IMR-90 (cell line): ENCODE measurements around the gene VPS35. TPM values are rescaled to one million over a fixed set of nuclear protein-coding genes. Genes with fewer than 3 reads are reported as not detected.

ENCODE experiments used
- ATAC-seq: fragments of 200-7000 bp; cut with Tn5 transposase; 2 replicates; pipeline ENCODE4 v1.9.1; 2020; ENCODE audit warnings: low read depth, mild to moderate bottlenecking, moderate library complexity
- BruUV-seq: library from RNA; stranded (reverse); fragments of 400-500 nt; replicated peaks from 2 replicates; lab custom pipeline; 2021; lab: Mats Ljungman, UMichigan
- CTCF ChIA-PET: fragments of 300-600 bp; formaldehyde crosslinking; extraction: SDS; loops from one replicate; lab custom pipeline; 2021; ENCODE audit warnings: antibody characterized with exemption; lab: Yijun Ruan, JAX
- POLR2A ChIA-PET: fragments of 300-600 bp; sonication (Branson Sonifier 250); formaldehyde crosslinking; loops from one replicate; lab custom pipeline; 2022; ENCODE audit warnings: antibody characterized with exemption; ENCODE audit not compliant: unreplicated experiment; lab: Charles Lee
- DNase-seq: peaks from one replicate; pipeline ENCODE4 v3.0.0; 2013
- H2AFZ ChIP-seq: replicated peaks from 2 replicates; pipeline ENCODE3; 2013; ENCODE audit warnings: low read length, mild to moderate bottlenecking; ENCODE audit not compliant: poor library complexity
- H2AK5ac ChIP-seq: 2 replicates; pipeline ENCODE4 v1.6.1; 2013; ENCODE audit warnings: low read depth, low read length, inconsistent platforms
- H2AK9ac ChIP-seq: replicated peaks from 2 replicates; pipeline ENCODE3; 2013; ENCODE audit warnings: mild to moderate bottlenecking, low read depth, low read length, moderate library complexity; ENCODE audit not compliant: poor library complexity
- H2BK120ac ChIP-seq: 2 replicates; pipeline ENCODE4 v1.6.1; 2013; ENCODE audit warnings: low read depth, low read length, inconsistent platforms
- H2BK15ac ChIP-seq: 3 replicates; pipeline ENCODE4 v1.6.1; 2013; ENCODE audit warnings: low read depth, low read length, inconsistent platforms
- H2BK20ac ChIP-seq: 2 replicates; pipeline ENCODE4 v1.6.1; 2013; ENCODE audit warnings: low read depth, mild to moderate bottlenecking, inconsistent platforms, low read length, moderate library complexity
- H2BK5ac ChIP-seq: 2 replicates; pipeline ENCODE4 v1.6.1; 2013; ENCODE audit warnings: mild to moderate bottlenecking, low read depth, low read length, inconsistent platforms; ENCODE audit not compliant: poor library complexity, severe bottlenecking
- H3K14ac ChIP-seq: replicated peaks from 2 replicates; pipeline ENCODE4 v1.6.1; 2013; ENCODE audit warnings: low read depth, low read length, inconsistent platforms
- H3K18ac ChIP-seq: 2 replicates; pipeline ENCODE4 v1.6.1; 2013; ENCODE audit warnings: low read depth, low read length, control low read depth
- H3K23ac ChIP-seq: 2 replicates; pipeline ENCODE4 v1.6.1; 2013; ENCODE audit warnings: low read depth, low read length, inconsistent platforms
- H3K27ac ChIP-seq: 2 replicates; pipeline ENCODE4 v1.5.1; 2013; ENCODE audit warnings: mild to moderate bottlenecking, control low read depth, low read length; ENCODE audit not compliant: insufficient read depth
- H3K27me3 ChIP-seq: 2 replicates; pipeline ENCODE4 v1.6.1; 2013; ENCODE audit warnings: low read length; ENCODE audit not compliant: control insufficient read depth, insufficient read depth
- H3K36me3 ChIP-seq: 2 replicates; pipeline ENCODE4 v1.6.1; 2013; ENCODE audit warnings: low read length, mixed read lengths; ENCODE audit not compliant: control insufficient read depth, insufficient read depth
- H3K4ac ChIP-seq: 2 replicates; pipeline ENCODE4 v1.6.1; 2013; ENCODE audit warnings: low read depth, low read length, inconsistent platforms
- H3K4me1 ChIP-seq: 2 replicates; pipeline ENCODE4 v1.6.1; 2013; ENCODE audit warnings: low read length, mixed read lengths; ENCODE audit not compliant: control insufficient read depth, insufficient read depth
- H3K4me2 ChIP-seq: 2 replicates; pipeline ENCODE4 v1.6.1; 2013; ENCODE audit warnings: low read depth, mild to moderate bottlenecking, control low read depth, low read length, moderate library complexity
- H3K4me3 ChIP-seq: 2 replicates; pipeline ENCODE4 v1.5.1; 2013; ENCODE audit warnings: low read depth, mild to moderate bottlenecking, control low read depth, low read length, moderate library complexity; ENCODE audit not compliant: insufficient read depth
- H3K56ac ChIP-seq: 2 replicates; pipeline ENCODE4 v1.6.1; 2013; ENCODE audit warnings: low read length, inconsistent platforms; ENCODE audit not compliant: insufficient read depth; ENCODE audit errors: extremely low read depth
- H3K79me1 ChIP-seq, 2 experiments: 2 replicates each; pipeline ENCODE4 v1.6.1; 2013; ENCODE audit warnings: low read length in 2 of 2, inconsistent platforms in 1 of 2, low read depth in 1 of 2
- H3K9ac ChIP-seq: 2 replicates; pipeline ENCODE4 v1.6.1; 2013; ENCODE audit warnings: low read depth, low read length, control low read depth
- H3K9me1 ChIP-seq: 2 replicates; pipeline ENCODE4 v1.6.1; 2013; ENCODE audit warnings: low read length, inconsistent platforms; ENCODE audit not compliant: insufficient read depth
- H3K9me3 ChIP-seq: 2 replicates; pipeline ENCODE4 v1.6.1; 2013; ENCODE audit warnings: low read length; ENCODE audit not compliant: control insufficient read depth, insufficient read depth
- H4K20me1 ChIP-seq: 2 replicates; pipeline ENCODE4 v1.6.1; 2013; ENCODE audit warnings: low read length, inconsistent platforms; ENCODE audit not compliant: insufficient read depth
- H4K5ac ChIP-seq: 2 replicates; pipeline ENCODE4 v1.6.1; 2013; ENCODE audit warnings: mild to moderate bottlenecking, low read depth, low read length, control low read depth
- H4K8ac ChIP-seq, 2 experiments: 2 replicates each; pipeline ENCODE4 v1.6.1; 2013; ENCODE audit warnings: low read depth in 2 of 2, low read length in 2 of 2, control low read depth in 1 of 2, inconsistent platforms in 1 of 2
- H4K91ac ChIP-seq: 2 replicates; pipeline ENCODE4 v1.6.1; 2013; ENCODE audit warnings: low read depth, low read length, inconsistent platforms; ENCODE audit not compliant: insufficient read depth
- BHLHE40 ChIP-seq: fragments of 150-350 bp; IDR thresholded peaks from 2 replicates; pipeline ENCODE4 v1.6.1; 2016; ENCODE audit warnings: mild to moderate bottlenecking, low read depth, low read length
- CEBPB ChIP-seq: IDR thresholded peaks from 2 replicates; pipeline ENCODE4 v1.6.1; 2012; ENCODE audit warnings: low read depth, low read length, improper control_type of control experiment
- CHD1 ChIP-seq: IDR thresholded peaks from 2 replicates; pipeline ENCODE4 v1.6.1; 2012; ENCODE audit warnings: low read depth, low read length, improper control_type of control experiment
- FOS ChIP-seq: fragments of 150-350 bp; IDR thresholded peaks from 2 replicates; pipeline ENCODE4 v1.6.1; 2016; ENCODE audit warnings: low read depth, low read length
- MAFK ChIP-seq: IDR thresholded peaks from 2 replicates; pipeline ENCODE4 v1.6.1; 2012; ENCODE audit warnings: low read depth, low read length, improper control_type of control experiment
- MAZ ChIP-seq: IDR thresholded peaks from 2 replicates; pipeline ENCODE4 v1.6.1; 2012; ENCODE audit warnings: low read depth, mild to moderate bottlenecking, low read length, improper control_type of control experiment, moderate library complexity, borderline replicate concordance
- MXI1 ChIP-seq: IDR thresholded peaks from 2 replicates; pipeline ENCODE4 v1.6.1; 2012; ENCODE audit warnings: low read depth, mild to moderate bottlenecking, low read length, moderate library complexity, borderline replicate concordance
- NFE2L2 ChIP-seq: fragments of 150-350 bp; IDR thresholded peaks from 2 replicates; pipeline ENCODE4 v1.6.1; 2016; ENCODE audit warnings: low read depth, mild to moderate bottlenecking, low read length
- POLR2A ChIP-seq: IDR thresholded peaks from 2 replicates; pipeline ENCODE4 v1.6.1; 2012; ENCODE audit warnings: mild to moderate bottlenecking, low read depth, low read length
- RAD21 ChIP-seq: IDR thresholded peaks from 2 replicates; pipeline ENCODE4 v1.6.1; 2012; ENCODE audit warnings: low read length, improper control_type of control experiment
- RCOR1 ChIP-seq: IDR thresholded peaks from 2 replicates; pipeline ENCODE4 v1.6.1; 2012; ENCODE audit warnings: mild to moderate bottlenecking, low read length, improper control_type of control experiment; ENCODE audit not compliant: insufficient replicate concordance
- RFX5 ChIP-seq: IDR thresholded peaks from 2 replicates; pipeline ENCODE4 v1.8.0; 2012; ENCODE audit warnings: low read depth, mild to moderate bottlenecking, low read length, moderate library complexity
- SMC3 ChIP-seq: fragments of 150-350 bp; IDR thresholded peaks from 2 replicates; pipeline ENCODE4 v1.6.1; 2016; ENCODE audit warnings: low read depth, mild to moderate bottlenecking, antibody characterized with exemption, low read length, moderate library complexity
- whole genome bisulfite sequencing, 2 experiments: methylation state at CpG; one replicate each; pipeline versions ENCODE4 v1.1.5 to v1.1.7; 2013; ENCODE audit warnings: missing lambda C conversion rate in 2 of 2; ENCODE audit not compliant: insufficient read length in 1 of 2; ENCODE audit errors: extremely low coverage in 2 of 2; 5-methylcytosine and 5-hydroxymethylcytosine counted together
- dilution Hi-C: fragments of 300-500 bp; cut with HindIII; formaldehyde crosslinking; loops from one replicate; pipeline ENCODE4 v1.14.3; 2018; ENCODE audit warnings: low sequenced_read_pairs; ENCODE audit not compliant: unreplicated experiment
- in situ Hi-C: fragments of 300-500 bp; cut with MboI; formaldehyde crosslinking; loops from 3 replicates; pipeline ENCODE4 v1.14.3; 2019; ENCODE audit warnings: low sequenced_read_pairs, inconsistent platforms, mixed read lengths
- intact Hi-C: fragments of 100-400 bp; cut with micrococcal nuclease; formaldehyde crosslinking; loops from 2 replicates; pipeline ENCODE4 v1.10.0; 2022
- polyA plus RNA-seq, 3 experiments: library from polyadenylated mRNA; depleted of rRNA; stranded (reverse); fragments of >200 nt; gene quantifications; 2 replicates each; pipeline ENCODE4 v1.2.3, GENCODE V29; 2012; ENCODE audit warnings: low replicate concordance in 1 of 3
- total RNA-seq: library from RNA; depleted of rRNA; stranded (reverse); fragments of >200 nt; gene quantifications from 2 replicates; pipeline ENCODE4 v1.2.3, GENCODE V29; 2012
- TF ChIP-seq, protein P1 (sequence below): conservative IDR thresholded peaks from 2 replicates; pipeline ENCODE4 v1.5.1; 2012; ENCODE audit warnings: mild to moderate bottlenecking, low read depth, low read length, improper control_type of control experiment
- TF ChIP-seq, protein P2 (sequence below): fragments of 150-350 bp; IDR thresholded peaks from 2 replicates; pipeline ENCODE4 v1.6.1; 2016; ENCODE audit warnings: low read depth, mild to moderate bottlenecking, low read length, moderate library complexity, borderline replicate concordance
- TF ChIP-seq, protein P3 (sequence below): fragments of 150-350 bp; IDR thresholded peaks from 2 replicates; pipeline ENCODE4 v1.6.1; 2017; ENCODE audit warnings: mild to moderate bottlenecking, antibody characterized with exemption, low read length, low read depth

The VPS35 gene
- total and polyA plus RNA-seq, 2 of the 4 experiments (the other 2 are of a cell fraction) = 42.3 to 89.4 TPM

DNA sequence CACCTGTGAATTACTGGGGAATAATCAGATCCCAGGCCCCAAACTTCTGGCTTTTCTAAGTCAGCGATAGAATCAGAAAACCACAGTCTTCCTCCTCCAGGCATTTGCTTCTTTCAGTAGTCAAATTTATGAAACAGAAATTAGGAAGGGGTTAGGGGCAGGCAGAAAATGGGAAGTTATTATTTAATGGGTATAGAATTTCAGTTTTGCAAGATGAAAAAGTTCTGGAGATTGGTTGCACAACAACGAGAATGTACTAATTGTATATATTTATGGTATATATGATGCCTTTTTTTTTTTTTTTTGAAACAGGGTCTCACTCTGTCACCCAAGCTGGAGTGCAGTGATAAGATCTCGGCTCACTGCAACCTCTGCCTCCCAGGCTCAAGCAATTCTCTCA, 23.9 kb upstream of the VPS35 start:
- H2BK5ac ChIP-seq = no peak overlapping the region
- no peak overlapping the region for H3K4me2 ChIP-seq
- no peaks in the 10 kb centered on the region for H3K27me3 ChIP-seq
- no peak for DNase-seq
- H4K91ac ChIP-seq = no peak overlapping the region
- BruUV-seq = no TSS peak
- H3K23ac ChIP-seq = no peak overlapping the region
- H4K5ac ChIP-seq = no peak overlapping the region
- no peak overlapping the region for H2BK20ac ChIP-seq
- H3K9me3 ChIP-seq = no peaks in the 10 kb centered on the region
- no peak overlapping the region for H3K14ac ChIP-seq
- H3K79me1 ChIP-seq = no peaks in the 10 kb centered on the region
- intact Hi-C loops = no loop called here
- no peak overlapping the region for H4K8ac ChIP-seq
- H2AFZ ChIP-seq = no peak overlapping the region
- dilution Hi-C loops = no loop called here
- no peak overlapping the region for H3K4me3 ChIP-seq
- no peak overlapping the region for H3K4ac ChIP-seq
- H4K20me1 ChIP-seq = no peaks in the 10 kb centered on the region
- no peak overlapping the region for H2BK120ac ChIP-seq
- H2BK15ac ChIP-seq = no peak overlapping the region
- in situ Hi-C loops = no loop called here
- H3K4me1 ChIP-seq = no peaks in the 10 kb centered on the region
- H3K27ac ChIP-seq = no peak overlapping the region
- H3K18ac ChIP-seq = no peak overlapping the region
- H3K9ac ChIP-seq = no peak overlapping the region
- no CpG with 5 or more reads among the region's 3 CpGs for WGBS, 2 experiments
- no peaks in the 10 kb centered on the region for H3K36me3 ChIP-seq
- POLR2A ChIA-PET = no interaction called here
- H2AK9ac ChIP-seq = no peak overlapping the region
- TF ChIP-seq SMC3 (no peak), BHLHE40 (no peak), POLR2A (no peak), CHD1 (no peak), CEBPB (no peak), RAD21 (no peak), FOS (no peak), RFX5 (no peak), MXI1 (no peak), NFE2L2 (no peak), MAFK (no peak), RCOR1 (no peak), MAZ (no peak)
- TF ChIP-seq, protein P1, sequence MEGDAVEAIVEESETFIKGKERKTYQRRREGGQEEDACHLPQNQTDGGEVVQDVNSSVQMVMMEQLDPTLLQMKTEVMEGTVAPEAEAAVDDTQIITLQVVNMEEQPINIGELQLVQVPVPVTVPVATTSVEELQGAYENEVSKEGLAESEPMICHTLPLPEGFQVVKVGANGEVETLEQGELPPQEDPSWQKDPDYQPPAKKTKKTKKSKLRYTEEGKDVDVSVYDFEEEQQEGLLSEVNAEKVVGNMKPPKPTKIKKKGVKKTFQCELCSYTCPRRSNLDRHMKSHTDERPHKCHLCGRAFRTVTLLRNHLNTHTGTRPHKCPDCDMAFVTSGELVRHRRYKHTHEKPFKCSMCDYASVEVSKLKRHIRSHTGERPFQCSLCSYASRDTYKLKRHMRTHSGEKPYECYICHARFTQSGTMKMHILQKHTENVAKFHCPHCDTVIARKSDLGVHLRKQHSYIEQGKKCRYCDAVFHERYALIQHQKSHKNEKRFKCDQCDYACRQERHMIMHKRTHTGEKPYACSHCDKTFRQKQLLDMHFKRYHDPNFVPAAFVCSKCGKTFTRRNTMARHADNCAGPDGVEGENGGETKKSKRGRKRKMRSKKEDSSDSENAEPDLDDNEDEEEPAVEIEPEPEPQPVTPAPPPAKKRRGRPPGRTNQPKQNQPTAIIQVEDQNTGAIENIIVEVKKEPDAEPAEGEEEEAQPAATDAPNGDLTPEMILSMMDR = no peak
- TF ChIP-seq, protein P2, sequence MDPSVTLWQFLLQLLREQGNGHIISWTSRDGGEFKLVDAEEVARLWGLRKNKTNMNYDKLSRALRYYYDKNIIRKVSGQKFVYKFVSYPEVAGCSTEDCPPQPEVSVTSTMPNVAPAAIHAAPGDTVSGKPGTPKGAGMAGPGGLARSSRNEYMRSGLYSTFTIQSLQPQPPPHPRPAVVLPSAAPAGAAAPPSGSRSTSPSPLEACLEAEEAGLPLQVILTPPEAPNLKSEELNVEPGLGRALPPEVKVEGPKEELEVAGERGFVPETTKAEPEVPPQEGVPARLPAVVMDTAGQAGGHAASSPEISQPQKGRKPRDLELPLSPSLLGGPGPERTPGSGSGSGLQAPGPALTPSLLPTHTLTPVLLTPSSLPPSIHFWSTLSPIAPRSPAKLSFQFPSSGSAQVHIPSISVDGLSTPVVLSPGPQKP = no peak
- TF ChIP-seq, protein P3, sequence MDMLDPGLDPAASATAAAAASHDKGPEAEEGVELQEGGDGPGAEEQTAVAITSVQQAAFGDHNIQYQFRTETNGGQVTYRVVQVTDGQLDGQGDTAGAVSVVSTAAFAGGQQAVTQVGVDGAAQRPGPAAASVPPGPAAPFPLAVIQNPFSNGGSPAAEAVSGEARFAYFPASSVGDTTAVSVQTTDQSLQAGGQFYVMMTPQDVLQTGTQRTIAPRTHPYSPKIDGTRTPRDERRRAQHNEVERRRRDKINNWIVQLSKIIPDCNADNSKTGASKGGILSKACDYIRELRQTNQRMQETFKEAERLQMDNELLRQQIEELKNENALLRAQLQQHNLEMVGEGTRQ = no peak
- no peak for ATAC-seq
- H2AK5ac ChIP-seq = no peak overlapping the region
- CTCF ChIA-PET = no interaction called here
- no peaks in the 10 kb centered on the region for H3K9me1 ChIP-seq
- H3K56ac ChIP-seq = no peak overlapping the region
